Glomerular endothelial cell (primary cell): ENCODE data around the gene PRPS1L1. TPM values are rescaled to one million over a fixed set of nuclear protein-coding genes. Genes with fewer than 3 reads are reported as not detected.

Source experiments
- DNase-seq: peaks from one replicate; pipeline ENCODE4 v3.0.0-alpha.2; 2011; ENCODE audit warnings: low read depth, low spot score; ENCODE audit errors: extremely low read depth
- total RNA-seq: library from RNA; depleted of rRNA; stranded (reverse); fragments of >200 nt; gene quantifications from 2 replicates; pipeline ENCODE4 v1.2.3, GENCODE V29; 2015

The PRPS1L1 gene
- not detected in 2 replicates for total RNA-seq

GRCh38 chr7:18027628-18028027 lies at the start of gene PRPS1L1:
Gene PRPS1L1 (minus strand): TSS chr7:18027846.
- no peak for DNase-seq

- no peak for DNase-seq
These were observed 48.8 kb upstream of the PRPS1L1 start for GRCh38 chr7:18076461-18076860.

- DNase-seq: no peak
These were observed 41.1 kb upstream of the PRPS1L1 start for GRCh38 chr7:18068745-18069144.

GRCh38 chr7:18064242-18064838 lies 36.7 kb upstream of the PRPS1L1 start:
- peak; percentile 10 for DNase-seq

GRCh38 chr7:18063149-18063901 lies 35.7 kb upstream of the PRPS1L1 start:
- no peak for DNase-seq

GRCh38 chr7:18059171-18059570 lies 31.5 kb upstream of the PRPS1L1 start:
- no peak for DNase-seq

- no peak for DNase-seq
These were observed 26.3 kb upstream of the PRPS1L1 start for GRCh38 chr7:18053941-18054340.

- DNase-seq: no peak
These were observed 25.7 kb upstream of the PRPS1L1 start for GRCh38 chr7:18053177-18053928.

- DNase-seq: no peak
These were observed 21.6 kb upstream of the PRPS1L1 start for GRCh38 chr7:18049262-18049661.

GRCh38 chr7:18046601-18047000 lies 19.0 kb upstream of the PRPS1L1 start:
- DNase-seq: no peak

- DNase-seq: no peak
These were observed 17.5 kb upstream of the PRPS1L1 start for GRCh38 chr7:18045171-18045570.

- DNase-seq: no peak
These were observed 13.5 kb upstream of the PRPS1L1 start for GRCh38 chr7:18041191-18041590.

GRCh38 chr7:18040196-18040595 lies 12.6 kb upstream of the PRPS1L1 start:
- no peak for DNase-seq

- DNase-seq: no peak
These were observed 10.7 kb upstream of the PRPS1L1 start for GRCh38 chr7:18038382-18038781.

- no peak for DNase-seq
These were observed 10.0 kb upstream of the PRPS1L1 start for GRCh38 chr7:18037609-18038008.

GRCh38 chr7:18036783-18037182 lies 9.1 kb upstream of the PRPS1L1 start:
- DNase-seq: no peak

- no peak for DNase-seq
These were observed 3.1 kb upstream of the PRPS1L1 start for GRCh38 chr7:18030758-18031157.

- DNase-seq: peak; percentile 7
These were observed 7.4 kb downstream of the PRPS1L1 start for GRCh38 chr7:18020138-18020715.

GRCh38 chr7:18019555-18019954 lies 8.1 kb downstream of the PRPS1L1 start:
- peak; percentile 72 for DNase-seq

GRCh38 chr7:18018296-18019215 lies 9.1 kb downstream of the PRPS1L1 start:
- DNase-seq: no peak
